Central memory CD4-positive, alpha-beta T cell (primary cell): ENCODE data around the gene LRRC28.

Experiments used
- DNase-seq: peaks from one replicate; pipeline ENCODE4 v3.0.0; 2022

Gene LRRC28

GRCh38 chr15:99402014-99402729, 150.9 kb downstream of the LRRC28 start:
- DNase-seq, result no peak

- no peak for DNase-seq
Observed at GRCh38 chr15:99403597-99403996, 152.3 kb downstream of the LRRC28 start.

GRCh38 chr15:99404454-99404853, 153.2 kb downstream of the LRRC28 start:
- DNase-seq, result no peak

DNA sequence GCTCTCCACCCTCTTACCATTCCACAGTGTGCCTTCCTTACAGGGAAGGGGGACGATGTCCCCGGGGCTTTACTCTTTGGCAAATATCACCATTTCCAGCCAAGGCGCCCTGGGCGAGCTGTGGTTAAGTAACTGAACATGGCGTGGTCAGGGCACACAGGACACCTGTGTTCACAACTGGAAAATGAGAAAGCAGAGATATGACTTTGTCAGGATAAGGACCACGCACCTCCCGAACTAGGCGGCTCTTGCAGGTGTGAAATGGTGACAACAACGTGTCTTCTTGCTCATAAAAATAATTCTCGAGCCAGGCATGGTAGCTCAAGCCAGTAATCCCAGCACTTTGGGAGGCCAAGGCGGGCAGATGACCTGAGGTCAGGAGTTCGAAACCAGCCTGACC, 154.8 kb downstream of the LRRC28 start:
- DNase-seq, result no peak

- no peak for DNase-seq
Observed at GRCh38 chr15:99406716-99407487, 155.6 kb downstream of the LRRC28 start.

- DNase-seq, result no peak
Observed at GRCh38 chr15:99407716-99408115, 156.4 kb downstream of the LRRC28 start.

DNA sequence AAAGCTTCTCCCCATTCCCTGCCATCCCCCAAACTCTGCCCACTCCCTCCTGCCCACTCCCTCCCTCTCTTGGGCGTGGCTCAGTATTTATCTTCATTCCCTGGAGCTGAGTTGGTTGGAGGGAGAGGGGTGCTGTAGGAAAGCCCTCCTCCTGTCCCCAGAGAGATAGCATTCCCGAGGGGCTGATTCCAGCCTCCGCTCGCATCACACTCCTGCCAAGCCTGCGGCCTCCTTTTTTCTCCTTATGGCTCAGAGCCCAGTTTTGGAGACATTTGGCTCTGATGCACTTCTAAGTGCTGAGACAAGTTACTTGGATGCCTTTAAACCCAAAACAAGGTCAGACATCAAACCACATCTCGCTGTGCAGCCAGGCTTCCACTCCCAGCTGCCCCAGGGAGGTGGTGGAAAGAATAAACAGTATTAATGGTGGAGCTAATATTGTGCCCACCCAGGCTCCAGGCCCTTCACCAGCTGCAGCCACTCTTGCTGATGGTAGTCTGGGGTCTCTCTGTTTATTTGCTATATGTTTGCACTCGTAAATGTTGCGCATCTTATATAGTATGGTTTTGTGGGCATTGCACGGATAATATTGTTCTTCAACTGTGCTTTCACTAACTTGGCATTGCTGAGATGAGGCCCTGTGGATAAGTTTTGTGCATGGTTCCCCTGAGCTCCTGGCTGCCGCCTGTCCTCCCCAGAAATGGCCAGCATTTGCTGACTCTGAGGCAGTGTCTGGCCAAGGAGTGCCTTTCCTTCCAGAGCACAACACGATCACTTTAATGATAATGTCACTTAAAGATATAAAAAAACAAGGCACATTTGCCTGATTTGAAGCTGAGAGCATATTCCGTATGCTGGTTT, 157.2 kb downstream of the LRRC28 start:
- no peak for DNase-seq

- peak; percentile 22 for DNase-seq
Observed at GRCh38 chr15:99409097-99409473, 157.8 kb downstream of the LRRC28 start.

DNA sequence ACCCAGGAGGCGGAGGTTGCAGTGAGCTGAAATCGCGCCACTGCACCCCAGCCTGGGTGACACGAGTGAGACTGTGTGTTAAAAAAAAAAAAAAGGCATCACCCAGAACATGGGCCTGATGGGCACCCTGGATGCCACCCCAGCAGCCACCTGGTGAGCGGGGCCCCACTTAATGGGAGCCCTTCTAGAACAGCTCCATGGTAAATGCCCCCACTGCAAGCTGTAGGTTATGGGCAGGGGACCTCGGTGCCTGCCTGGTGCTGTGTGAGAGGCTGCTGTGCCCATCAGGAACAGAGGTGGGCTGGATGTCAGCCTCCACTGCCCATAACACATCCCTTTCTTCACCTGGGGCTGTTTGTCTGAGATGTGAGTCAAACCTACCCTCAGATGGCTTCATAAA, 158.3 kb downstream of the LRRC28 start:
- no peak for DNase-seq

GRCh38 chr15:99410477-99410876, 159.2 kb downstream of the LRRC28 start:
- DNase-seq, result no peak

DNA sequence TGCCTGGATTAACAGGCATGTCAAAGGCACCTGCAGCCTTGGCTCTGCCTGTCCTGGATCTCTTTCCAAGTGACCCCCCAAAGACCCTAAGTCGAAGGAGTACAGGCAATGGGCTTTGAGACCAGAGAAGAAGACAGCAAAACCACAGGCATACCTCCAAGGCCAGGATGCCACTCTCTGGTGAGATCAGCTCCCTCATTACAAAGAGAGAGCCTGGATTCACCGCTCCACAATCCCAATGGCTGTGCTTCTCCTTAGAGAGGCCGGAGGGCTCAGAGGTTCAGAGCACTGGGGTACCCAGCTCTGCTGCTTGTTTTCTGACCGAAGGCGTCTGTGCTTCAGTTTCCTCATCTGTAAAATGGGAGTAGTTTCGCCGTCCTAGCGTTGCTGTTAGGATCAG, 160.0 kb downstream of the LRRC28 start:
- no peak for DNase-seq

DNA sequence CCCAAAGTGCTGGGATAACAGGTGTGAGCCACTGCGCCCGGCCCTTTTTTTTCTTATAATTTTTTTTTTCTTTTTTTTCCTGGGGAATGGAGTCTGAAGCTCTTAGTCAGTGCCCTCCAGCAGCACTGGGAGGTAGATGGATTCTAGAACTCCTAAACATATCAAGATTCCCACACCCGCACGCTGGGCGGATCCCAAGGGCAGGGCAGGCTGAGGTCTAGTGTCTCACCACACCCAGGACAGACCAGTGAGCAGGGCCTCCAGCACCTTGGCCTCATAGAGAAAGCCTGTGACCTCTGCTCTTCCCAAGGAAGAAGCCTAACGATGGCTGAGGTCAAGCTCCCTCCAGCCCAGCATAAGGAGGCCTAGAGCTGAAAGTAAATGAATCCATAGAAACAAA, 160.8 kb downstream of the LRRC28 start:
- DNase-seq, result no peak

GRCh38 chr15:99412626-99413025, 161.3 kb downstream of the LRRC28 start:
- DNase-seq, result no peak

DNA sequence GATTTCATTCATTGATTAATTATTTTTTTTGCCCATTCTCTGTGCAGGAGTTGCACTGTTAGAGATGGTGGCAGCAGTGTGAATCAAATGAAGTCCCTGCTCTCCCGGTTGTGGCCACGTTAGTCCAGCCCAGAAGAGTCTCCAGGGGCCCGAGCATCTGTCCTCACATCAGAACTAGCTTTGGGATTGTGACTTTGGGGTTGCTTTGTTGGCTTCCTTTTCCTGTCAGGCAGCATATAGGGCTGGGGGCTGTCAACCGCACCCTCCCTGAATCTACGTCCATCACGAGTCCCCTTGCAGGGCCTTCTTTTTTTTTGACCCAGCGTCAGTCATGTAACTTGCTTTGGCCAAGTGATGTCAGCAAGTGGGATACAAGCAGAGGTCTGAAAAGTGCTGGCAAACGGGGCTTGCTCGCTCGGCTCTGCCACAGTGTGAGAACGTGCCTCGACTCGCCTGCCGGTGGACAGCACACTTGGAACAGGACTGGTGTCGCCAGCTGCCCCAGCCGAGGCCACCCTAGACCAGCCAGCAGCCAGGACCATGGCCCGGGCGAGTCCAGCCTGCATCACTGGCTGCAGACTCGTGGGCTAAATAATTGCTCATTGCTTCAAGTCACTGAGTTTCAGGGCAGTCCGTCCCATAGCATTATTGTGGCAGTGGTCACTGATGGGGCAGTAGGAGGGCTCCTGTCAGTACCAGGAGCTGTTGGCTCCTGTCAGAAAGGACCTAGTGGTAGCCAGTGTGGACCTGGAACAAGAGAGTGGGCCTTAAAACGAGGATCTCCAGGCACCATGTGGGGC, 162.9 kb downstream of the LRRC28 start:
- DNase-seq, result no peak

- no peak for DNase-seq
Observed at GRCh38 chr15:99414755-99415731, 163.8 kb downstream of the LRRC28 start.

DNA sequence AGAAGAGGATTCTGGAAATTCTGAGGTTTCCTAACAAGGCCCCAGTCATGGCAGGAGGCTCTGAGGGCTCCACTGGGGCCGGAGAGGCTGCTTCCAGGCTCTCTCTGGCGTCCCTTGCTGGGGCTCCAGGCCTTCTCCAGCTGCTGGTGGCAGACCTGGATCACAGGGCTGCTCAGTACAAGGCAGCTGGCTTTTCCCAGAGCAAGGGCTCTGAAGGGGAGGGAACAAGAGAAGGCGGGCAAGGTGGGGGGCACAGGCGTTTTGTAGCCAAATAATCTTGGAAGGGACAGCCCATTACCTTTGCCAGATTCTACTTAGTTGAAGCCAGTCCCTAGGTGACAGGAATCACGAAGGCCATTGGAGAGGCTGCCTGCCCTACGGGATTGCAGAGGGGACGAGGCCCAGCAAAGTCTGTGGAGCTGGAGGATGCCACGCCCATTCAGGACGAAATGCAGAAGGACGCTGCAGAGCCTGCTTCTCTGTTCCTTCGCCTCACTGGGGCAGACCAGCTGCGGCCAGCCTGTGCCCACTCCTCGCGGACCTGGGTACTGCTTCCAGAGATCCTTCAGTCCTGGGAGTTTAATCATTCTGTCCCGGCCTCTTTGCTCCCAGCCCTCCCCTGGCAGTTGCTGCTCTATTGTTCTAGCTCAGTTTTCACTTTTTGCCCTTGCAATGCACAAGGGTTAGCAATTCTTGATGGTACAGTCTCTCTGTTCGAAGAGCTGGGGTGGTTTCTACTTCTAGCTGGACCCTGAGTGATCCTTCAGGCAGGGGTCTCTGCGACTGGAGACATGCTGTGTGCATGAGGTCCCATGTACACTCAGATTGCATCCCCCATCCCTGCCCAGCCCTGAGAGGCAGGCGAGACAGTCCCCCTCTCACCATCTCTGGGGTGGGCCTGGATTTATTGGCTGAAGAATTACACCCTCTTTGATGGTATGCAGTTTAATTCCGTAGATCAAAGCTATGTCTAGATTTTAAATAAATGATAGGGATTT, 165.2 kb downstream of the LRRC28 start:
- no peak for DNase-seq

GRCh38 chr15:99421172-99421656, 169.9 kb downstream of the LRRC28 start:
- DNase-seq, result peak; percentile 38

GRCh38 chr15:99421758-99422157, 170.5 kb downstream of the LRRC28 start:
- DNase-seq, result no peak

DNA sequence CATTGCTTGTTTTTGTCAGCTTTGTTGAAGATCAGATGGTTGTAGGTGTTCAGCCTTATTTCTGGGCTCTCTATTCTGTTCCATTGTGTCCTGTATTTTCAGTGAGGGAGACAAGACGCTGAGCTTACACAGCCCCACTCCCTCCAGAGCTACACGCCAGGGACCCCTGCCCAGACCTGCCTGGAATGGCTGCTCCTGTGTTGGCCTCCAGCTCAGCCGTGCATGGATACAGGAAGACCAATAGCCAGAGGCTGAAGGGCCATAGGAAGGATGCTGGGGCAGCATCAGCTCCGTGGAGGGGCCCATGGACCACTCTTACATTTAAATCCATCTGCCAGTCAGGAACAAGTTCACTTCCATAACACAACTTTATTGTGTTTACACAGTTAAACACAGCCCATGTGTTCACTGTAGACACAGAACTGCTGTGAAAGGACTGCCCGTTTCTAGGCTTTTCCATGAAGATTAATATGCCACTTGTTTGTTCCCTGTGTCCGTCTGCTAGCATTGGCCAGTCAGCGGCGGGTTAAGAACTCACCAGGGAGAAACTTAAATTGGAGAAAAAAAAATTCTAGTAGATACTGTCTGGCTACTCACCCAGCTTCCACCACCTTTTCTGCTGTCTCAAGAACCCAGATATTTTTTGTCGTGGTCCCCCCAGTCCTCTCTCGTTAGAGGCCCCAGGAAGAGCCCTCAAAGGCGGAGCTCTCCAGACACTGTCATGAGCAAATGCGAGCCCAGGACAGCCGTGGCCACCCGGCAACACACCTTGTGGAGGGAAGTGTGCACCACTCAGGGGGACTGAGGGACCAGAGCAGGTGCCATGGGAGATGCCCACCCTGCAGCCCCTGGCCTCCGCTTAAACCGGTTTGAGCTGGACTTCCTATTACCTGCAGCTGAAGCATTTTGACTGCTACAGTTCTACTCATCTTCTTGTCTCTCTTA, 172.2 kb downstream of the LRRC28 start:
- no peak for DNase-seq
